SKM-1 (cell line): ENCODE data around the gene MPZL3.
"Not testable (repeated sequence)": the region's sequence is repeated elsewhere in the genome, so short reads cannot be mapped to it uniquely, and the experiment has no call there.

Experiments used
- DNase-seq: peaks from one replicate; lab custom pipeline; 2025; ENCODE audit not compliant: unreplicated experiment; lab: John Stamatoyannopoulos, UW

The MPZL3 gene

DNA sequence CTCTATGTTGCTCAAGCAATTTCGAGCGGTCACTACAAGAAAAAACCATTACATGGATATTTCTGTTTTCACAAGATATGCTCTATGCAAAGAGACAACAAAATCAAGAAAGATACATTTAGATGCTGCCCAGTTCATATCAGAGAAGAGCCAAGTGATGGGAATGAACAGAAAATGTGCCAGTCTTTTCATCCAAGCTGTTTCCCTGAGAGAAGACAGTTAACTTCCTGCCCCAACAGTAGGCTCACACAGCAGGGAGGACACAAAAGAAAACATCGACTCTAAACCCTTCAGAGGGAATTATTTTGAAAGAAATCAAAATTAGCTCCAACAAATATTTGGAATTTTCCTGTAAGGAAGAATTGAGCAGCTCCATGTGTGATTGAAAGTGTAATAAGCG is 39.0 kb downstream of the MPZL3 start:
- DNase-seq, result no peak

DNA sequence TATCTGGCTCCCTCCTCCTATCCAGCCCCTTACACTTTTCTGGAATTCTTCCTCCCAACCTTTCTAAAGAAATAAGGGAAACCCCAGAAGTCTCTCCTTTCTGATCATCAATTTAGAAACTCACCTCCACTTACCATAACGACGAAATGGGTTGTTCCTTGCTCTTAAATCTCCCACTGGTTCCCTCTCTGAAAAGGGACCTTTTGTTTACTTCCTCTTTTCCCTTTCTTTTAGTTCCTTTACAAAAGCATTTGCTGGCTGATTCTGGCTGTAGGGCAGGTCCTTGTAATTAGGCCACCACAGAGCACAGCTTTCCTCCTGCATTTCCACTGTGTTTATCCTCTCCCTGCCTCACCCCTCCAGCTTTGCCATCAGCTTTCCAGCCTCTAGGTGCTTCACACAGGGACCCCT is 39.4 kb downstream of the MPZL3 start:
- peak; percentile 77 for DNase-seq

DNA sequence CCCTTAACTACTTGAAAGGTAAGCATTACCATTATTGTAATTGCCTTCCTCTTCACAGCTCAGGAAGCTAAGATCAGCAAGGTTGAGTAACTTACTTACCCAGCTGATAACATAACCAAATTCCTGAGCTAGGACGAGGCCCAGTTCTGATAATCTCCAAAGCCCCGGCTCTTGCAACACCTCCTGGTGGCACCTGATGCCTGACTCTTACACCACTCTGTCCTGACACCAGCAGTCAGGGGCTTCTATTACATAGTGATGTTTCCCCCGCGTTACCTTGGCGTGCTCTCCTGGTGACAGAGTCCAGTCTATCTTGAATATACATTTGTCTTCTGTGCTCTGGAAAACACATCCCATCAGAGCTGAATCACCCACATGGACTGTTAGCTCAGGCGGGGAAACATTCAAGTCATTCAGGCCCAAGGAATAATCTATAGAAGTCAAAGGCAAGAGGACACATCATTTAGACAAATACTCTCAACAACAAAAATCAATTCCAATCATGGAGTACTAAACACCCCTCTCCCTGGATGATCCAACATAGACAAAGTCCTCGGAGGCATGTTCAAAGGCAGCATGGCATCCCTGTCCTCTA is 39.9 kb downstream of the MPZL3 start:
- peak; percentile 55 for DNase-seq

DNA sequence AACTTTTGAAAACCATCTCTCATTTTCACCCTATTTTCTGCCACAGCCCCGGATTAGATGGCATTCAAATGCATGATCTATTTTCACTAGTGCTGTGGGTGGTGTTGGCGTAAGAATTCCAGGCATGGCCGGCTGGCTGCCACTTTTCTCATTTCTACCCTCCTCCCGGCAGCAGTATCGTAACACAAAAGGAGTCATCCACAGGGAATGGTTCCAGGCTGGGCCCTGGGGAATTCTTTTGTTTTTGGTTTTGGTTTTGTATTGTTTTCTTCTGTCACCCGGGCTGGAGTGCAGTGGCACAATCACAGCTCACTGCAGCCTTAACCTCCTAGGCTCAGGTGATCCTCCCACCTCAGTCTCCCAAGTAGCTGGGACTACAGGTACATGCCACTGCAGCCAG is 41.2 kb downstream of the MPZL3 start:
- DNase-seq, result no peak

DNA sequence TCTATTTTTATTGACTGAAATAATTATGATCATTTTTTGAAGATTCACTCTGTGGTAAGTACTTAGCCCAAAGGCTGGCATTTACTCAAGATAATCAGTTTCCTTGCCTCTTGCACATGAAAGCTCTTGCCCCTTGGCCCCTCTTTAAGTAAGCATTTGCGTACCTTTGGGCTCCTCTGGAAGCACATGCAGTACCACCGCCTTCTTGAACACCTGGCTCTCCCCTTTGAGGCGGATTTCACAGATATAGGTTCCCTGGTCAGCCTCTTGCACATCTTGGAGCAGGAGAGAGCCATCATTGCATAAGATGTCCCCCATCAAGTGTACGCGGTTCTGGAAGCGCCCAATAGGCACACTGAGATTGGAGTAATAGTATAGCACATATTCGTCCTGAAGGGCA is 41.8 kb downstream of the MPZL3 start:
- no peak for DNase-seq

DNA sequence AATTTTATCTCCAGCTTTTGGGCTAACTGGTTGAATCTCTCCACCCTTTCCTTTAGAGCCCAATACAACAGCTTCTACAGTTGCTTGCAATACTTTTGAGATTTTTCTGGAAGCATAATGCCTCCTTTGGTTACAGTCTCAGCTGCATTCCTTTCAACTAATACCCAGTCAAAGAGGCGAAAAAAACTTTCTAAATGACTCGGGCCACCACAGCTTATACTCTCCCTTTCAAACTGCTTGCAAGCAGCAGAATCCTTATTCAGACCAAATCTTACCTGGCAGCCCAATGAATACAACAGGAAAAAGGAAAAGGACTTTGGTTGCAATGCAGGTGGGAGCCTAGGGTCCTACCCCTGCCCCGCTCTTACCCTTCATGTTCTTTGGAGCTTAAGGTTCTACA is 43.1 kb downstream of the MPZL3 start:
- no peak for DNase-seq

DNA sequence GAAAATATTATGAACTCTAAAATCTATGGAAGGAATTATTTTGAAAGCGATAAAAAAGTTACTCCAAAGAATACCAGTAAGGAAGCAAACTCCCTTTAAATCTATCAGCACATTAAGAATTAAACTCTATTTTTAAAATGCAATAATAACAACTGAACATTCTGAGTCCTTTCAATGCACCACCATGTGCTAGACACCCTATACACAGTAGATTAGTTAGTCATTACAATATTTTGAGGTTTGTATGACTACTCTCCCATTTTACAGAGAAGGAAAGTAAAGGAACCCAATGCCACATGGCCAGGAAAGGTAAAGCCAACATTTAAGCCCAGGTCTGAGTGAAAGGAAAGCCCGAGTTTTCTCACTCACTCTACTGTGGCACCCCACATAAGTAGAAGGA is 45.1 kb downstream of the MPZL3 start:
- DNase-seq, result no peak

DNA sequence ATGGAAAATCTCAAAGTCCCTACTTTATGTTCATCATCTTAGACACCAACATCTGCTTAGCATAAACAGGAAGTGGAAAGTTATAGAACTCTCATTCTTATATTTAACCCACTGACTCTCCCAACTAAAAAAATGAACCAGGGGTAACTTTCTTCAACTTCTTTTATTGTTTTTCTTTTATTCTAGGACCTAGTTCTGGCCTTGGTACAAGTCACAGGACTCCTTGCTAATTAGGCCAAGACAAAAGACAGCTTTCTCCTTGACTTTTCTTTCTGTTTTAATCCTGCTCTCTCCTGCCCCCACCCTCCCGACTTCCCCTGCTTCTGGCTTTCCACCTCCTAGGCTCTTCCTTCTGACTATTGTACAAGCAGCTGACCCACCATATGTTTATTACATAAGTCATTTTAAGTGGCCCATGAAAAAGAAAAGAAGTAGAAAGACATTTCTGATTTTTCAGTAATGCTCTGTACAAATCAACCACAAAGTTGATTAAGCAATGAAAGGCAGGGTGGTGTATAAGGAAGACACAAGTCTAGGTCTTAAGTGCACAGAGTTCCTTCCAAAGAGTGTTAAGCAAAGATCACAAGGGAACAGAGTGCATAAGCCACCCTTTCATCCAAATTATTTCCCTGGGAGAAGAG is 45.7 kb downstream of the MPZL3 start:
- DNase-seq, result peak; percentile 69

DNA sequence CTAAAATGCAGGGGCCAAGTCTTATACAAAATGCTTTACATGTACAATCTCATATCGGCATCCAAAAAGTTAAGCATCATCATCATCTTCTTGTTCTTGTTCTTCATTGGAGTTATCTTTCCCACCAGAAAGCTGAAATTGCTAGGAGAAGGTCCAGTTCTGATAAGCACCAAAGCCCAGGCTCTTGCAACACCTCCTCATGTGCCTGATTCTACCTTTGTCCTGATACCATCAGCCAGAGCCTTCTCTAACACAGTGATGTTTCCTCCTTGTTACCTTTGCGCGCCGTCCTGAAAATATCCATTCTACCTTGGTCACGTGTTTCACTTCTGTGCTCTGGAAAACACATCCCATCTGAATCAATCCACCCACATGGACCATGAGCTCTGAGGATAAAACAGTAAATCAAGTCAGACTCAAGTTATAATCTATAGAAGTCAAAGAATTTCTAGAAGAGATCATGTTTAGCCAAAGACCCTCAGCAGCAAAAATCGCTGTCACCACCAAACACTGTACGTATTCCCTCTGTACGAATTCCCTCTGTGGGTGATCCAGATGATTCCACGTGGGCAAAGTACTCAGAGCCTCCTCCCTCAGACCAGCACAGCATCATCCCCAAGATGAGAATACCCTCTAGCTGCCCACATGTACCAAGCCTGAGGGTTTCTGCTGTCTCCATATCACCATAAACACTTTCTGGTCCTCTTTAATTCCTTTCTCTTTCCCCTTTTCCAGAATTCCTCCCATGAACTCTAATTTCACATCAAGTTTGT is 46.4 kb downstream of the MPZL3 start:
- DNase-seq, result no peak

DNA sequence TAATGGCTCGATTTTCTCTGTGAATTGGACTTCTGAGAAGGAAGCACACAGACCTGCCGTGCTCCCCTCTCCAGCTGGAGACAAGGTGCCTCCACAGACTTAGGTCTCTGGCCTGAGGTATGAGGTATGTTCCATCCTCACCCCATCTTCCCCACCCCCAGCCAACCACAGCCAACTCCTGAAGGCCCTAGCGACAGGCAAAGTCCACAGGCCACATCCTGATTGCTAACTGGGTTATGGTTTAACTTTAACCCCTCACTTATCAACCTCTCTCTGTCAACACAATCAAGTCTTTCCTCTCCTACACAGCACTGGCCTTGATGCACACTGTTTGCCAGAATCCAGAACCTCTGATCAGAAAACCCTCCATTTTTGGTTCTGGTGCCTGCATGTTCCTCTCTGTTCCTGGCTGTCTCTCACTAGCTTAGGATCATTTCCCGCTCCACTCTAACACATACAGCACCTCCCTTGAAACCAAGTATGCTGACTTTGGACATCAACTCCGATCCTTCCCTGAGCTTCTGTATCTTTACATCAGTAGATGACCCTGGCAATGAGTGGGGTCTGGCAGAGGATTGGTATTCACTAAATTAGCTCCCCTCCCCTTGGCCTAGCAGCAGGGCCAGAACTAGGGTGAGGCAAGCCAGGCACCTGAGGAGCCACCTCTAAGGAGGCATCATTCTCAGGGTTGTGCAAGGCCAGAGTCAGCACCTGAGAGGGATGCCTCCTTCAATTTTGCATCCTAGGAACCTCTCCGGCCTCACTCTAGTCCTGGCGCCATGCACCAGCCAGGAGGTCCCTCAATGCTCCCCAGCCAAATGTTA is 49.4 kb downstream of the MPZL3 start:
- no peak for DNase-seq

DNA sequence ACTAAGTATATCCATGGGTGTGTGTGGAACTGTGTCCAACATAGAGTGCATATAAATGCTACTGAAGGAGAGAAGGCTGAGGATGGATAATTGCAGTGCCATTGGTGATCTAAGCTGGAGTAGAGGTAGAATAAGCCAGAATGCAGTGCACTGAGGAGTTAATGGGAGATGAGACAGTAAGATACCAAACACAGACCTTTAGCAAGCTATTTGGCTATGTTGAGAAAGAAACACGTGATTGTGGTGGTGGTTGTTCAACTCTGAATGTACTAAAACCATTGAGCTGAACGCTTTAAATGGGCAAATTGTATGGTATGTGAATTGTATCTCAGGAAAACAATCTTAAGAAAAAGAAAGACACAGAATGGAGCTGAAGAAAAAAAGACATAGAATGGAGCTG is 50.2 kb downstream of the MPZL3 start:
- no peak for DNase-seq

DNA sequence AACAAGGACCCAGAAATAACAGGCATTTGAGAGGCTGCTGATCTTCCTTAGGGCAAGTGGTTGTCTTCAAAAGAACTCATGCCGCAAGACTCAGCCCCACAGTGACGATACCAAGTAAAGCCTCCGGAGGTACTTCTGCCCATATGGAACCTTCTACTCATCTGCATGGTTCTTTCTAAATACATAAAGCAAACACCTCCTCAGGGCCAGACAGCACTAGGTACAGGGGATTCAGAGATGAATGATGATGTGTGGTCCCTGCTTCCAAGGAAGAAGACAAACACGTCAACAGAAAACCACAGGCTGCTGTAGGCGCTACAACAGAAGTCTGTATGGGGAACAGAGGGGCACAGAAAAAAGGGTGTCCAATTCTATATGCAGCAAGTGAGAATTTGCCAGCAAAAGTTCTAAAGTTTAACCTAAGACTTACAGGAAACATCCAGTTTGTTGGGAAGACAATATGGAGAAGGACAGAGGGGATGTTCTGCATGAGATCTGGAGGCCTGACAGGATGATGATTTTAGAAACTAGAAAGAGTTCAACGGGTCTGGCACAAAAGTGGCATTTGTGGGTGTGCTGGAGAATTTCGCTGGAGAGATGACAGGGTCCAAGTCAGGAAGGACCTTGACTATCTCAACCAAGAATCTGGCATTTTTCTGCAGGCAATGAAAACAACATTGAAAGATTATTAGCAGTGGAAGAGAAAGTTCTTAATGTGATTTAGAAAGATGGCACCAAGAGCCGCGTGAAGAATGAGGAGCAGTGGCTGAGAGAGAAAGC is 51.1 kb downstream of the MPZL3 start:
- DNase-seq, result no peak

DNA sequence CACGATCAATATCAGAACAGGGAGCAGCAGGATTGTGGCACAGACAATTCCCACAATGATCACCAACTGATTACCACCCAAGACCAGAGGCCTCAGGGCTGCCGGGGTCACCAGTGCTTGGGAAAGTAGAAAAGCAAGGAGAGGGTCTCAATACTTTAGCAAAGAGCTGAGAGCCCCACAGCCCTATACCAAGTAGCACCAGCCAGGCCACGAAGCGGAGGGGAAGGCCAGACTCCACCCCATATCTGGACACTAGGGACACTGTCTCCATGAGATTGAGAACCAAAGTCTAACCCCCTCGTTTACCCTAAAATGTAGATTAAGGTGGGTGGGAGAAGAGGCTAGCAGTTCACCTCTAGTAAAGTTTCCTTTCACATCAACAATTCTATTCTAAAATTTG is 51.7 kb downstream of the MPZL3 start:
- DNase-seq, result no peak

DNA sequence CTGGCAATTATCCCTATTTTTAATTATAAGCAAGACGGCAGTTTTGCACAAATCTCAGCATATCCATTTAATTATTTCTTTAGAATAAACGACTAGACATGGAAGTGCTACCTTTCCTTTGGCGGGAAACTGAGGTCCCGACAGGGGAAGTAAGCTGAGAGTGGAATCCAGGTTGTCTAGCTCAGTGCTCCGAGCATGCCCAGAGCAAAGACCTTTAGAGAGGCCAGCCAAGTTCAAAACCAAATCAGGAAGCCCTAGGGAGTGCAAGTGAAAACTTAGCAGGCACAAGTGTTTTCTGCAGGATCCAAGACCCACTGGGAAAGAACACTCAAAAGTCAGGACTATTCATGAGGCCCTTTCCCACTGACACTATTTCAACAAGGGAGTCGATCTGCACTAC is 53.0 kb downstream of the MPZL3 start:
- no peak for DNase-seq

DNA sequence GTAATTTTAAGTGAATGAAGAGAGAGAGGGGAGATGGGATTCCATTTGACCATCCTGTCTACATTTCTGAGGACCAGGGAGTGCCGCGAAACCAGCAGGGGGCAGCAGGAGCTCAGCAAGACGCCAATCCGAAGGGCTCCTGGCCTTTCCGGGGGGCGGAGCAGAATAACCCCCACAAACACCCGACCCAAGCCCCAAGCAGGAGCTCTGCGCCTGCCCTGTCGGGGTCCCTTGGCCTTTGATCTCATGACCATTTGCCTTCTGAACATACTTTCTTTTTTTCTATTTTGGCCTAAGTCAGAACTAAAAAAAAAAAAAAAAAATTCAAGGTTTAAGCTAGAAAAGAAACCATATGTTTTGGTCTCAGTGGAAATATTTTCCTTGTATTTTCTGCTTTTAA is 53.8 kb downstream of the MPZL3 start:
- peak; percentile 24 for DNase-seq

DNA sequence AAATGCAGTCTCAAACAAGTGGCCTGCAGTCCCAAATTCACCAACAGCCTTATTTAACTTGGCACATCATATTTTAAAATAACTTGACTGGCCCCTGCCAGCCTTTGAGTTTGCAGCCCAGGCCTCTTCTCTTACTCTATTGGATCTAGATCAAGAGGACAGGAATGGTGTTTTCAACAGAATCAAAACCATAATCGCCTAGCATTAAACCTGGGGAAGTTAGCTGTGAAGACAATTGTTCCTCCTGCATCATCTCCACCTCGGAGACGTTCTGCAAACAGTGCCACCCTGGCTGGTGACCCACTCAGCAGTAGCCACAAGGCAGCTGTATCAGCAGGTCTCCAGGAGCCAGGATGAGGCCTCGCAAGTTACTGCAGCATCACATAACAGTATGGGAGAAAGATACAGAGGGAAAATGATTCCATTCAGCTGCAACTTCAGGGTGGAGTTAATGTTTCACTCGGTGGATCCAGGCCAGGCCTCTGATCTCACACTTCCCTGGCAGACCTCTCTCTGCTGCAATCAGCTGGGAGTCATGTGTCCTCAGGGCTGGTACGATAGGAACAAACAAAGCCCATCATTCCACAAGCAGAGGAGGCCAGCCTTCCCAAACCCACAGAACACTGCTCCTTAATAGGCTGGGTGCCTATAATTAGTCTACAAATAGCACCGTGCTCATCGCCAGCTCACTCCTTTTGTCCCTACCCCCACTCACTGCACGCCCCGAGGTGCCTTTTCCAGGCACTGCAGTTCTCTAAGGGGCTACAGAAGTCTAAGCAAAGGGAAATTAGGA is 57.1 kb downstream of the MPZL3 start:
- no peak for DNase-seq

DNA sequence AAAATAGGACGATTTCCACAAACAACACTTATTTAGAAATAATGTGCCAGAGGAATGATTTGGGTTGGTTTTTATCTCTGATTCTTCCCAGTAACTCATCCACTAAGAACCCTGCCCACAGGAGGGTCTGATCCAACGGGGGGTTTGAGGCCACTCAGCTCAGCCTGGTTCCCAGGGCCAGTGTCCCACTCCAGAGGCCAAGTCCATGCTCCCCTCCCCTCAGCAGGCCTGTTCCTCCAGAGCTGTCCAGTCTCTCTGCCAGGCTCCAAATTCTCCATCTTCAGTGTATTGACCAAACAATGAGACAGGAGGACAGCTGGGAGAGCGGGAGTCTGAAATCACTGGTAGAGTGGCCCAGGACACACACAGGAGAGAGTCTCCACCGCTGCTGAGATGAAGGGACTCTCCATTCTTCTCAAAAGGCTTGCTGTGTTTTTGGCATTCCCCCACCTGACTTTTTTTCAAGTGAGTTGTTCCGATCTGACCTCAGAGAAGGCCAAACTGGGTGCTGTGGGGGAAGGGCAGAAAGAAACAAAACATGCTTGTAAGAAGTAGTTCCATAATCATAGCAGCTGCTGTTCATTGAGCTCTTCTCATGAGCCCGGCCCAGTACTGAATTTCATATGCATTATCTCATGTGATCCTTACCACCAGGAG is 58.1 kb downstream of the MPZL3 start:
- DNase-seq, result no peak

DNA sequence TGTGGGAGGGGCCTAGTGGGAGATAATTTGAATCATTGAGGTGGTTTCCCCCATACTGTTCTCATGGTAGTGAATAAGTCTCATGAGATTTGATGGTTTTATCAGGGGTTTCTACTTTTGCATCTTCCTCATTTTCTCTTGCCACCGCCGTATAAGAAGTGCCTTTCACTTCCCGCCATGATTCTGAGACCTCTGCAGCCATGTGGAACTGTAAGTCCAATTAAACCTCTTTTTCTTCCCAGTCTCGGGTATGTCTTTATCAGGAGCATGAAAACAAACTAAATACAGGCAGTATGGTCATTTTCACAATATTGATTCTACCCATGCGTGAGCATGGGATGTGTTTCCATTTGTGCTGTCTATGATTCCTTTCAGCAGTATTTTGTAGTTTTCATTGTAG is 59.3 kb downstream of the MPZL3 start:
- not testable (repeated sequence) for DNase-seq

DNA sequence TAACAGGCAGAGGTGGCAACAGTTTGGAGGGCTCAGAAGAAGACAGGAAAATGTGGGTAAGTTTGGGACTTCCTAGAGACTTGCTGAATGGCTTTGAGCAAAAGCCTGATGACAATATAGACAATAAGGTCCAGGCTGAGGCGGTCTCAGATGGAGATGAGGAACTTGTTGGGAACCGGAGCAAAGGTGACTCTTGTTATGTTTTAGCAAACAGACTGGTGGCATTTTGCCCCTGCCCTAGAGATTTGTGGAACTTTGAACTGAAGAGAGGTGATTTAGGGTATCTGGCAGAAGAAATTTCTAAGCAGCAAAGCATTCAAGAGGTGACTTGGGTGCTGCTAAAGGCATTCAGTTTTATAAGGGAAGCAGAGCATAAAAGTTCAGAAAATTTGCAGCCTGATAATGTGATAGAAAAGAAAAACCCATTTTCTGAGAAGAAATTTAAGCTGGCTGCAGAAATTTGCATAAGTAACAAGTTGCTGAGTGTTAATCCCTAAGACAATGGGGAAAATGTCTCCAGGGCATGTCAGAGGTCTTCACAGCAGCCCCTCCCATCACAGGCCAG is 61.1 kb downstream of the MPZL3 start:
- not testable (repeated sequence) for DNase-seq
